ENCODE data around the gene EMC10.
A peak's percentile ranks its signal among the peaks of the same experiment; 100 is the strongest.
"Not testable (repeated sequence)": the region's sequence is repeated elsewhere in the genome, so short reads cannot be mapped to it uniquely, and the experiment has no call there.

Gene EMC10

GRCh38 chr19:50453243-50453642 is 23.1 kb upstream of the EMC10 start:
- no peak for DNase-seq

- no peak for DNase-seq
These were observed 20.3 kb upstream of the EMC10 start for GRCh38 chr19:50455992-50456391.

- DNase-seq, result no peak
These were observed 19.0 kb upstream of the EMC10 start for GRCh38 chr19:50457300-50457699.

- no peak for DNase-seq
These were observed 17.8 kb upstream of the EMC10 start for GRCh38 chr19:50458396-50459066.

GRCh38 chr19:50459067-50459456 is 17.2 kb upstream of the EMC10 start:
- no peak for DNase-seq

- DNase-seq, result no peak
These were observed 16.7 kb upstream of the EMC10 start for GRCh38 chr19:50459638-50460037.

GRCh38 chr19:50460161-50460765 is 16.0 kb upstream of the EMC10 start:
- DNase-seq, result no peak

- DNase-seq, result peak; percentile 64
These were observed 15.0 kb upstream of the EMC10 start for GRCh38 chr19:50461066-50461875.

- no peak for DNase-seq
These were observed 13.3 kb upstream of the EMC10 start for GRCh38 chr19:50462970-50463369.

- no peak for DNase-seq
These were observed 12.0 kb upstream of the EMC10 start for GRCh38 chr19:50464348-50464747.

- no peak for DNase-seq
These were observed 11.3 kb upstream of the EMC10 start for GRCh38 chr19:50465000-50465399.

GRCh38 chr19:50465986-50466705 is 10.2 kb upstream of the EMC10 start:
- DNase-seq, result no peak

- no peak for DNase-seq
These were observed 9.6 kb upstream of the EMC10 start for GRCh38 chr19:50466706-50467039.

GRCh38 chr19:50467566-50467965 is 8.7 kb upstream of the EMC10 start:
- DNase-seq, result no peak

- DNase-seq, result no peak
These were observed 7.5 kb upstream of the EMC10 start for GRCh38 chr19:50468818-50469217.

- DNase-seq, result not testable (repeated sequence)
These were observed 3.0 kb upstream of the EMC10 start for GRCh38 chr19:50473336-50473735.

GRCh38 chr19:50475101-50475568 is 1.2 kb upstream of the EMC10 start:
- no peak for DNase-seq

- DNase-seq, result no peak
These were observed 527 bp upstream of the EMC10 start for GRCh38 chr19:50475736-50476223.

- DNase-seq, result no peak
These were observed 566 bp downstream of the EMC10 start for GRCh38 chr19:50476907-50477238.

- no peak for DNase-seq
These were observed 1.6 kb downstream of the EMC10 start for GRCh38 chr19:50477751-50478515.

GRCh38 chr19:50478901-50479715 is 2.8 kb downstream of the EMC10 start:
- no peak for DNase-seq
